ENCODE data around the gene ALKBH2.

The ALKBH2 gene

GRCh38 chr12:109140560-109140959 is 47.3 kb upstream of the ALKBH2 start (continued):
- no peak for TF ChIP-seq POU6F1 (CRISPR knock-in tag; IDR thresholded peaks at IDR 0.05; ENCODE audit: borderline replicate concordance, low read depth)
- no peak for TF ChIP-seq ZNF70 (CRISPR knock-in tag; IDR thresholded peaks at IDR 0.05)

- TF ChIP-seq TSHZ2 (CRISPR knock-in tag; IDR thresholded peaks at IDR 0.05) (no peak), POU6F1 (CRISPR knock-in tag; IDR thresholded peaks at IDR 0.05; ENCODE audit: borderline replicate concordance, low read depth) (no peak), CSRNP3 (CRISPR knock-in tag; IDR thresholded peaks at IDR 0.05) (no peak), ARNTL (CRISPR knock-in tag; IDR thresholded peaks at IDR 0.05; ENCODE audit: borderline replicate concordance, low read depth) (no peak), CREB5 (CRISPR knock-in tag; IDR thresholded peaks at IDR 0.05; ENCODE audit: low read depth) (no peak), PPARA (CRISPR knock-in tag; IDR thresholded peaks at IDR 0.05; ENCODE audit: borderline replicate concordance) (no peak), CSDC2 (CRISPR knock-in tag; IDR thresholded peaks at IDR 0.05) (no peak)
- ATAC-seq, result no peak
Observed at GRCh38 chr12:109139791-109140190, 46.5 kb upstream of the ALKBH2 start.

GRCh38 chr12:109139360-109139759 is 46.1 kb upstream of the ALKBH2 start:
- no peak for TF ChIP-seq ISL1 (CRISPR knock-in tag; IDR thresholded peaks at IDR 0.05)
- no peak for TF ChIP-seq OSR1 (CRISPR knock-in tag; IDR thresholded peaks at IDR 0.05)
- TF ChIP-seq ESRRG (CRISPR knock-in tag; IDR thresholded peaks at IDR 0.05), result no peak
- TF ChIP-seq CSRNP3 (CRISPR knock-in tag; IDR thresholded peaks at IDR 0.05), result no peak
- no peak for TF ChIP-seq POU6F1 (CRISPR knock-in tag; IDR thresholded peaks at IDR 0.05; ENCODE audit: borderline replicate concordance, low read depth)
- TF ChIP-seq ZFP30 (CRISPR knock-in tag; IDR thresholded peaks at IDR 0.05), result no peak
- no peak for TF ChIP-seq CSDC2 (CRISPR knock-in tag; IDR thresholded peaks at IDR 0.05)
- no peak for TF ChIP-seq PATZ1 (CRISPR knock-in tag; IDR thresholded peaks at IDR 0.05; ENCODE audit: borderline replicate concordance)
- no peak for TF ChIP-seq ZNF8 (CRISPR knock-in tag; IDR thresholded peaks at IDR 0.05)
- no peak for TF ChIP-seq BACH2 (CRISPR knock-in tag; IDR thresholded peaks at IDR 0.05; ENCODE audit: borderline replicate concordance)
- no peak for TF ChIP-seq TCF4 (CRISPR knock-in tag; IDR thresholded peaks at IDR 0.05; ENCODE audit: borderline replicate concordance)
- no peak for TF ChIP-seq RARB (CRISPR knock-in tag; IDR thresholded peaks at IDR 0.05)
- TF ChIP-seq ZNF70 (CRISPR knock-in tag; IDR thresholded peaks at IDR 0.05), result no peak
- ATAC-seq, result no peak
